GM23248 (cell line): ENCODE results near the gene PTCSC3.

Source experiments
- EZH2 ChIP-seq: fragments of 200-600 bp; sonication (generic); IDR thresholded peaks from 2 replicates; pipeline ENCODE4 v1.6.1; 2018; ENCODE audit warnings: antibody characterized with exemption, mild to moderate bottlenecking; ENCODE audit not compliant: insufficient read depth, poor library complexity, severe bottlenecking
- EZH2phosphoT487 ChIP-seq: fragments of 200-600 bp; sonication (generic); IDR thresholded peaks from 2 replicates; pipeline ENCODE4 v1.6.1; 2018; ENCODE audit warnings: antibody characterized with exemption, moderate library complexity, mild to moderate bottlenecking, low read depth; ENCODE audit not compliant: insufficient read depth

- no peak for TF ChIP-seq EZH2
- TF ChIP-seq EZH2phosphoT487, result no peak
Observed at GRCh38 chr14:36111822-36112583, 64.5 kb downstream of the PTCSC3 start.
